DLD1 (cell line): ENCODE results near the gene WDFY1.

Experiments
- in situ Hi-C: cut with HindIII; loops from 2 replicates; pipeline ENCODE4 v1.10.0; 2017; ENCODE audit warnings: low sequenced_read_pairs

WDFY1 gene

GRCh38 chr2:223944703-223945531 lies at the start of gene WDFY1:
Gene WDFY1 (minus strand): TSS chr2:223945335. CDS start chr2:223945284, 51 bp downstream.
- in situ Hi-C loops = no loop called here

GRCh38 chr2:223994562-223995162 lies 49.5 kb upstream of the WDFY1 start:
- in situ Hi-C loops = no loop called here

- in situ Hi-C loops = no loop called here
Measured at GRCh38 chr2:223993634-223994232, 48.6 kb upstream of the WDFY1 start.

GRCh38 chr2:223991611-223992010 lies 46.5 kb upstream of the WDFY1 start:
- in situ Hi-C loops = no loop called here

GRCh38 chr2:223989856-223990232 lies 44.7 kb upstream of the WDFY1 start:
- in situ Hi-C loops = no loop called here

DNA sequence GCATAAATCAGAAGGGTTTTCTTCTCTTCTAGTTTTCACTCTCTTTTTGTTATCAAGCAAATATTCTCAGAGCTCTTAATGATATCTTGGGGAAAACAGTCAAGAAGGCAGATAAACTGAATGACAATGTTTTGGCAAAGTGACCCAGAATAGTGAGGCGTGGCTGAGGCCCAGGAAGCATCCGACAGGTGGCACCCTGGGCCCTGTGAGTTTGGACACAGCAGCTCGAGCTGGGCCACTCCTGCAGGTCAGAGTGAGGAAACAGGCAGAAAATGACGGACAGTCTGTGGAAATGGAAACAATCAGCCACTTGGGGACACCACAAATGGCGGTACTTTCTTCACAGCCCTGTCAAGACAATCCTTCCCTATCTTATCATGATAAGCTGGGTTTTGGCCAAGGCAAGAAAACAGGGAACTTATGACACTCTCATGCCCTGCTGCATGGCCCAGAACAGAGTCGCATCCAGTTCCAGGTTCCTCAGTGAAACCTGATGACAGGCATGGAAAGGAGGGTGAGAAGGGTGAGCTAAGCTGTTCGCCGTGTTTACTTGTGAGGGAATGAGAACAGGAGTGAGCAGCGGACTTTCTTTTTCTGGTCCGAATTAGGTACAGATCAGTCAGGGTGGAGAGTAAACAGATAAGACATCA lies 44.2 kb upstream of the WDFY1 start:
- in situ Hi-C loops = no loop called here

DNA sequence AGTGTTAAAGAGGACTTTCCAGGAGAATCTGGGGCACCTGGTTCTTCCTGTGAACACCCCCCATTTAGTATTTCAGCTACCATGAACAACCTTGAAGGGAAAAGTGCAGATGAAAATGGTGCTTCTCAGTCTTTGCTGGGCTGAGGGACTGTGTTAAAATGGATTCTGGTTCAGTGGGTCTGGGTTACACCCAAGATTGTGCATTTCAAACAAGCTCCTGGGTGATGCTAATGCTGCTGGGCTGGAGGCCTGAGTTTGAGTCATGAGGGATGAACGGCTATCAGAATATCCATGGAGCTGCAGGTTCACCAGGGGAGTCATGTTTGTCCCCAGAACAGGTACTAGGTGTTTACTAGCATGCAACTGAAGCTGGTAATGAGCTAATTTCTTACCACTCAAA lies 36.1 kb upstream of the WDFY1 start:
- in situ Hi-C loops = no loop called here

- in situ Hi-C loops = no loop called here
Measured at GRCh38 chr2:223980803-223981202, 35.7 kb upstream of the WDFY1 start.

DNA sequence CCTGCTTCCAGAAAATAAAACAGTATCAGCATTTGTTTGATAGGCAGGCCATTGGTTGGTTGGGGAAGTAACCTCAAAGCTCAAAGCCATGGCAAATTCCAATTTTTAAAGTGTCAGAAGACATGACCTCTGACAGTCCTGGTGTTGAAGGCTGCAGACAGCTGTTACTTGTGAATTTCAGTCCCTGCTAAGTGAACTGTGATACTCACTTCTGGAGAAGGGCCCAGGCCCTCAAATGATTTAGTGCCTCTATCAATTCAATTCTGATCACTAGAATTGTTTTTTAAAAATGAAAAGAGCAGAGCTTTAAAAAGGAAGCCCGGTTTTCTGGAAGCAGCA lies 35.2 kb upstream of the WDFY1 start:
- in situ Hi-C loops = no loop called here

GRCh38 chr2:223979730-223980396 lies 34.7 kb upstream of the WDFY1 start:
- in situ Hi-C loops = no loop called here

- in situ Hi-C loops = no loop called here
Measured at GRCh38 chr2:223978451-223978850, 33.3 kb upstream of the WDFY1 start.

- in situ Hi-C loops = no loop called here
Measured at GRCh38 chr2:223976635-223977226, 31.6 kb upstream of the WDFY1 start.

DNA sequence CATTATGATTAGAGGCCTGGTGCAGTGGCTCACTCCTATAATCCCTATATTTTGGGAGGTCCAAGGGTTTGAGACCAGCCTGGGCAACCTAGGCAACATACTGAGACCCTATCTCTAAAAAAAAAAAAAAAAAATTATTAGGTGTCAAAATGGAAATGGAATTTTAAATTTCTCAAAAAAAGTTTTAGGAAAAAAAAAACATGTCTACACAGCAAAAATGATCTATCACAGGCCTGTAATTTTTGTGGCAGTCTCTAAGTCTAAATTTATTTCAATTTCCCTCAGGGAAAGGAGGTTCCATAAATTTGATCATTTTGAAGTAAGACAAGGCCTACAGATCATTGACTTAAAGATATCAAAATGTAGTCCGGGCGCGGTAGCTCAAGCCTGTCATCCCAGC lies 28.5 kb upstream of the WDFY1 start:
- in situ Hi-C loops = no loop called here

- in situ Hi-C loops = no loop called here
Measured at GRCh38 chr2:223972656-223973102, 27.5 kb upstream of the WDFY1 start.

- in situ Hi-C loops = no loop called here
Measured at GRCh38 chr2:223971731-223972130, 26.6 kb upstream of the WDFY1 start.

GRCh38 chr2:223970343-223971128 lies 25.4 kb upstream of the WDFY1 start:
- in situ Hi-C loops = no loop called here

DNA sequence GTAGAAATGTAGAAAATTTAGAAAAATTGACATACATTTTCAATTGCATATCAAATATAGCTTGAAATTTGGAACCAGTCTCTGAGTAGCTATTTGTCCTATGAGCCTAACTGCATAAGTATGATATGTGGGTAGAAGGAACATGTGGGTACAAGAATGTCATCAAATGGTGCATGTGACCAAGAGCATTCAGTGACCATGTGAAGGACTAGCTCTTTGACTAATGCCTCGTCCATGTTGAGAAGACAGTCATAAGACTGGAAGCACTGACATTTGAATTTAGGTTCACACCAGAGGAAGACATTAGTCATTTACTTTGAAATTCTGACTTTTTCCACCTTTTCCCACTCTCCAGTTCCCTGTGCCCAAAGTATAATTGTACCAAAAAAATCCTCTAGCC lies 24.7 kb upstream of the WDFY1 start:
- in situ Hi-C loops = no loop called here

DNA sequence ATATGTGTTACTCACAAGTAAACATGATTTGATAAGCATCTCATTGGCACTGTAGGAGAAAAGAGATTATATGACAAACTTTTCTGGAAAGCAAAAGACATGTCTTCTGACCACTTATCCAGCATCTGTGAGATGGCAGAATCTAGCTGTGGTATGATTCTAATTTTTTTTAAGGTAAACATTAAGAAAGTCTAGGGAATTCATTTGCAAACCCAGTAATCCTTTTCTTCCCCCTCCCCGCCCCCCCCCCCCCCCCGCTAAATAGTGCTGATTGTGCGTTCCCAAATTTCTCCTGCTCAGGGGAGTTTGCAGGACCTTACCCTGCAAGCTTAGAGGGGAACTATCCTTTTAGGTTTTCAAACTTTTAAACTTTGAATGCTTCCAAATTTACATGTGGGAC lies 24.2 kb upstream of the WDFY1 start:
- in situ Hi-C loops = no loop called here

DNA sequence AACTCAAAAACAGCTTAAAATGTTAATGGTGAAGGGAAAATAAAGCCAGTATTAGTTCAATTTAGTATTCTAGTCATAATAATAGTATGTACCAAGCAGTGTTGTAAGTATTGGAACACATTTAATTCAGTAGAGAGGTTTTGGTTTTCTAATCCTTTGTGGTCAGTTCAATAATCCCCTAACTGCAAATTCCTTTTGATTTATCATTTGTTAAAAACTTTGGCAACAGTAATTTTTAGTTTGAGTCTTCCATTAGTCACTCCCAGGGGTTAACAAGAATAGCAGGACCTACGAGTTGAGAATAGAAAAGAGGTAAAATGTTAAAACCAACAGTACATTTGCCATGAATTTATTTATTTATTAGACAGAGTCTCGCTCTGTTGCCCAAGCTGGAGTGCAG lies 22.8 kb upstream of the WDFY1 start:
- in situ Hi-C loops = no loop called here

DNA sequence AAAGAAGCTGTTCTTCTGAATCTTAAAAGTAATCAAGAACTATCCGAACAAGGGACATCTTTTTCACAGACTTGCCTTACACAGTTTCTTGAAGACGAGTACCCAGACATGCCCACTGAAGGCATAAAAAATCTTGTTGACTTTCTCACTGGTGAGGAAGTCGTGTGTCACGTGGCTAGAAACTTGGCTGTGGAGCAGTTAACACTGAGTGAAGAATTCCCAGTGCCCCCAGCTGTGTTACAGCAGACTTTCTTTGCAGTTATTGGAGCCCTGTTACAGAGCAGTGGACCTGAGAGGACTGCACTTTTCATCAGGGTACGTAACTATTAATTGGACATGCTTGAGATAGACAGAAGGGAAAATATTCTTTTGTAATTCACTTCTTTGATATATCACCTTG lies 14.6 kb upstream of the WDFY1 start:
- in situ Hi-C loops = no loop called here
